CD14-positive monocyte (primary cell): ENCODE results near the gene TRAPPC8. TPM values are rescaled to one million over a fixed set of nuclear protein-coding genes. Genes with fewer than 3 reads are reported as not detected.
A peak's percentile ranks its signal among the peaks of the same experiment; 100 is the strongest.

Source experiments
- DNase-seq, 3 donors: peaks; one replicate each; pipeline ENCODE4 v3.0.0-alpha.2; 2011 to 2022
- H2AFZ ChIP-seq: 2 replicates; pipeline ENCODE4 v1.6.0; 2012; ENCODE audit warnings: mild to moderate bottlenecking, low read depth, low read length, inconsistent platforms; ENCODE audit not compliant: insufficient read depth, poor library complexity, severe bottlenecking
- H3K27ac ChIP-seq, 2 donors: 1 replicate in 1 of 2; 2 replicates in 1 of 2; pipeline ENCODE4 v1.5.1; 2012 to 2013; ENCODE audit warnings: low read length in 2 of 2, control low read depth in 1 of 2, inconsistent platforms in 1 of 2, low read depth in 1 of 2, mild to moderate bottlenecking in 1 of 2
- H3K27me3 ChIP-seq, 2 donors: one replicate each; pipeline versions ENCODE4 v1.6.0 to v1.6.1; 2011 to 2013; ENCODE audit warnings: low read length in 2 of 2; ENCODE audit not compliant: control insufficient read depth in 2 of 2, insufficient read depth in 2 of 2
- H3K36me3 ChIP-seq, 2 donors: replicated peaks in 1 of 2; 1 replicate in 1 of 2; 2 replicates in 1 of 2; pipeline versions ENCODE4 v1.5.1 to v1.6.1; 2012 to 2013; ENCODE audit warnings: low read length in 2 of 2, control low read depth in 1 of 2, inconsistent platforms in 1 of 2, mild to moderate bottlenecking in 1 of 2; ENCODE audit not compliant: insufficient read depth in 2 of 2, control insufficient read depth in 1 of 2
- H3K4me1 ChIP-seq, 2 donors: 1 replicate in 1 of 2; 2 replicates in 1 of 2; pipeline versions ENCODE4 v1.5.1 to v1.6.1; 2012 to 2013; ENCODE audit warnings: low read length in 2 of 2, control low read depth in 1 of 2, inconsistent platforms in 1 of 2, mild to moderate bottlenecking in 1 of 2, moderate library complexity in 1 of 2; ENCODE audit not compliant: insufficient read depth in 2 of 2, control insufficient read depth in 1 of 2
- H3K4me2 ChIP-seq: replicated peaks from 2 replicates; pipeline ENCODE3; 2012; ENCODE audit warnings: low read length, moderate library complexity, mild to moderate bottlenecking; ENCODE audit not compliant: poor library complexity, severe bottlenecking; ENCODE audit errors: extremely low read depth
- H3K4me3 ChIP-seq, 3 experiments: fragments of 200-600 bp in 1 of 3; sonication (generic) in 1 of 3; replicated peaks in 1 of 3; 1 replicate in 2 of 3; 2 replicates in 1 of 3; pipeline ENCODE4 v1.5.1; 2011 to 2013; ENCODE audit warnings: low read length in 3 of 3, mild to moderate bottlenecking in 3 of 3, control low read depth in 2 of 3, low read depth in 2 of 3, inconsistent platforms in 1 of 3, moderate library complexity in 1 of 3
- H3K79me2 ChIP-seq: 2 replicates; pipeline ENCODE4 v1.6.0; 2012; ENCODE audit warnings: mild to moderate bottlenecking, control low read depth, inconsistent platforms, low read length, moderate library complexity; ENCODE audit not compliant: insufficient read depth
- H3K9ac ChIP-seq: 2 replicates; pipeline ENCODE4 v1.6.0; 2017; ENCODE audit warnings: low read length, mild to moderate bottlenecking; ENCODE audit not compliant: insufficient read depth, poor library complexity, severe bottlenecking
- H3K9me3 ChIP-seq, 2 donors: replicated peaks in 1 of 2; 1 replicate in 1 of 2; 2 replicates in 1 of 2; pipeline versions ENCODE4 v1.5.1 to v1.6.1; 2012 to 2013; ENCODE audit warnings: low read length in 2 of 2, control low read depth in 1 of 2; ENCODE audit not compliant: control insufficient read depth in 1 of 2, insufficient read depth in 1 of 2
- H4K20me1 ChIP-seq: 2 replicates; pipeline ENCODE4 v1.6.0; 2012; ENCODE audit warnings: mild to moderate bottlenecking, low read length, control low read depth, moderate library complexity; ENCODE audit not compliant: insufficient read depth
- H3K27ac Mint-ChIP-seq, 7 donors: one replicate each; pipeline ENCODE4 v1.8.0; 2020; ENCODE audit warnings: mild to moderate bottlenecking in 7 of 7, mixed read lengths in 7 of 7, moderate library complexity in 6 of 7, inconsistent platforms in 2 of 7
- H3K27me3 Mint-ChIP-seq, 3 donors: one replicate each; pipeline ENCODE4 v1.8.0; 2021 to 2022; ENCODE audit warnings: low read depth in 3 of 3, mild to moderate bottlenecking in 3 of 3, mixed read lengths in 3 of 3, moderate library complexity in 3 of 3, inconsistent platforms in 1 of 3
- H3K36me3 Mint-ChIP-seq, 2 donors: one replicate each; pipeline ENCODE4 v1.8.0; 2020; ENCODE audit warnings: mixed read lengths in 2 of 2, inconsistent platforms in 1 of 2, mild to moderate bottlenecking in 1 of 2
- H3K4me1 Mint-ChIP-seq: one replicate; pipeline ENCODE4 v1.8.0; 2020; ENCODE audit warnings: mild to moderate bottlenecking, mixed read lengths
- H3K4me3 Mint-ChIP-seq, 2 donors: one replicate each; pipeline ENCODE4 v1.8.0; 2020; ENCODE audit warnings: mild to moderate bottlenecking in 2 of 2, mixed read lengths in 2 of 2, moderate library complexity in 1 of 2
- H3K9me3 Mint-ChIP-seq, 7 donors: one replicate each; pipeline ENCODE4 v1.8.0; 2020 to 2022; ENCODE audit warnings: mixed read lengths in 7 of 7, mild to moderate bottlenecking in 6 of 7, moderate library complexity in 6 of 7, inconsistent platforms in 2 of 7
- CTCF ChIP-seq: fragments of 200-600 bp; IDR thresholded peaks from one replicate; pipeline ENCODE4 v1.8.0; 2022; ENCODE audit warnings: antibody characterized with exemption, mild to moderate bottlenecking
- WGBS: methylation state at CpG from one replicate; pipeline ENCODE4 v1.1.5; 2013; ENCODE audit warnings: missing lambda C conversion rate; ENCODE audit not compliant: insufficient coverage; 5-methylcytosine and 5-hydroxymethylcytosine counted together
- intact Hi-C, 2 donors: fragments of 100-400 bp; cut with micrococcal nuclease; formaldehyde crosslinking; loops; one replicate each; pipeline versions ENCODE4 v1.15.0 to v1.15.1; 2023
- polyA plus RNA-seq, 3 donors: library from polyadenylated mRNA; depleted of rRNA in 1 of 3; unstranded in 2 of 3; stranded (reverse) in 1 of 3; fragments of 300-500 nt in 2 of 3; fragments of >200 nt in 1 of 3; fragmentation: Illumina TruSeq in 2 of 3; gene quantifications; 1 replicate in 2 of 3; 2 replicates in 1 of 3; pipeline ENCODE4 v1.2.3, GENCODE V29; 2012 to 2021

Gene TRAPPC8
- polyA plus RNA-seq, 3 donors, result 16.2 to 52.7 (median 22.1) TPM

- H3K79me2 ChIP-seq, result no peaks in the 10 kb centered on the region
- H3K36me3 Mint-ChIP-seq, result no peaks in the 10 kb centered on the region
- H3K27ac Mint-ChIP-seq, result peak overlapping the region; percentile 12 to 76 (median 55)
- intact Hi-C loops, result no loop called here
- no peaks in the 10 kb centered on the region for H3K27me3 ChIP-seq
- peaks cover 22% of the 10 kb centered on the region for H3K4me1 Mint-ChIP-seq
- H3K27ac ChIP-seq, result peak overlapping the region in 1 of 2 donors; percentile 37
- DNase-seq, result peak; percentile 39 to 53 (median 48)
- H3K27me3 Mint-ChIP-seq, result peaks cover 0 to 3% (median 0%) of the 10 kb centered on the region in 3 donors
- no peak for TF ChIP-seq CTCF
- H3K4me1 ChIP-seq, result peaks cover 15 to 27% of the 10 kb centered on the region in 2 donors
- no peaks in the 10 kb centered on the region for H3K9me3 Mint-ChIP-seq
- H3K4me3 ChIP-seq, result no peak overlapping the region
- no peaks in the 10 kb centered on the region for H4K20me1 ChIP-seq
- no peak overlapping the region for H3K4me2 ChIP-seq
- H3K9ac ChIP-seq, result no peak overlapping the region
- H3K9me3 ChIP-seq, result no peaks in the 10 kb centered on the region
- H3K4me3 Mint-ChIP-seq, result no peak overlapping the region
- whole genome bisulfite sequencing, result 85% methylated on average over 2 of the region's 6 CpGs
- H3K36me3 ChIP-seq, result no peaks in the 10 kb centered on the region
- H2AFZ ChIP-seq, result no peak overlapping the region
Measured at GRCh38 chr18:31791817-31792579, 150.9 kb downstream of the TRAPPC8 start.

- 96% methylated on average over 9 of the region's 10 CpGs for WGBS
- Mint-ChIP-seq H3K27ac (no peak overlapping the region), H3K36me3 (no peaks in the 10 kb centered on the region), H3K4me3 (no peak overlapping the region), H3K27me3 (peaks cover 0 to 4% (median 0%) of the 10 kb centered on the region in 3 donors), H3K9me3 (peaks cover 0 to 5% (median 0%) of the 10 kb centered on the region in 7 donors), H3K4me1 (peaks cover 22% of the 10 kb centered on the region)
- Histone ChIP-seq H3K27me3 (no peaks in the 10 kb centered on the region), H3K4me1 (peaks cover 15 to 27% of the 10 kb centered on the region in 2 donors), H3K36me3 (no peaks in the 10 kb centered on the region), H3K4me3 (no peak overlapping the region), H3K4me2 (no peak overlapping the region), H2AFZ (no peak overlapping the region), H3K9me3 (no peaks in the 10 kb centered on the region), H3K27ac (no peak overlapping the region), H4K20me1 (no peaks in the 10 kb centered on the region), H3K79me2 (no peaks in the 10 kb centered on the region), H3K9ac (no peak overlapping the region)
- no peak for TF ChIP-seq CTCF
- intact Hi-C loops, result no loop called here
- DNase-seq, result no peak
Measured at GRCh38 chr18:31789409-31789808, 153.5 kb downstream of the TRAPPC8 start.
